ENCODE measurements around the gene RELN.

The RELN gene

DNA sequence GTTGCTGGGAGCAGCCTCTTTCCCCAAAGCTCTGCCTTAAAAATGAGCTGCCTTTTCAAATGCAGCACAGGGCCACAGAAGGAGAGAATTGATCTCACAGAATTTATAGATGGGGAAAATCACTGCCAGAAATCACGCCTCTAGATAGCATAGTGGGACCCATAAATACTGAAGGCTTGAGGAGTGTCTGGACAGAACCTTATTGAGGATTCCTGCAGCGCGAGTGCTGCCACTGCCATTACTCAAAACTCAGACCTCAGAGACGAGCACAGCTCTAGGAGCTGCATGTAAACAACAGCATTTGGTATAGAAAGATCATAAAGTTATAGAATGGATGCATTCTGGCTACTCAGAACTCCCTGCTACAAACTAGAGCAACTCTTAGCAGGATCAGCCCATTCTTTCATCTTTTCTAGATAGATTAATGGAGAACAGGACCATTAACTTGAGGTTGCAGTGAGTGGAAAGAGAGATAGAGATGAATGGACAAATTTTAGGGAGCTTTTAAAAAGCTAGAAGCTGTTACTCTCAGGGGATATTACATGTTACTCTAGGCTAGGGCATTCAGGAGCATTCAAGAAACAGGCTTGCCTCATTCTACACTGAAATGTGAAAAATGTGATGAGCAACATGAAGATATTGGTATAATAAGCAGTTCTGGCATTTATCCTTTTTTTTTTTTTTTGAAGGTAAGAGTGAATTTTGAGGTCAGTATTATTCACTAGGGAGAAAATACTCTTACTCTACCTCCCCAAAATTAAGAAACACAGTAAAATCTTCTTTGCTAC lies 276.3 kb downstream of the RELN start:
- ChIA-PET POLR2A (no interaction called here), CTCF (no interaction called here)
- TF ChIP-seq, protein P1, sequence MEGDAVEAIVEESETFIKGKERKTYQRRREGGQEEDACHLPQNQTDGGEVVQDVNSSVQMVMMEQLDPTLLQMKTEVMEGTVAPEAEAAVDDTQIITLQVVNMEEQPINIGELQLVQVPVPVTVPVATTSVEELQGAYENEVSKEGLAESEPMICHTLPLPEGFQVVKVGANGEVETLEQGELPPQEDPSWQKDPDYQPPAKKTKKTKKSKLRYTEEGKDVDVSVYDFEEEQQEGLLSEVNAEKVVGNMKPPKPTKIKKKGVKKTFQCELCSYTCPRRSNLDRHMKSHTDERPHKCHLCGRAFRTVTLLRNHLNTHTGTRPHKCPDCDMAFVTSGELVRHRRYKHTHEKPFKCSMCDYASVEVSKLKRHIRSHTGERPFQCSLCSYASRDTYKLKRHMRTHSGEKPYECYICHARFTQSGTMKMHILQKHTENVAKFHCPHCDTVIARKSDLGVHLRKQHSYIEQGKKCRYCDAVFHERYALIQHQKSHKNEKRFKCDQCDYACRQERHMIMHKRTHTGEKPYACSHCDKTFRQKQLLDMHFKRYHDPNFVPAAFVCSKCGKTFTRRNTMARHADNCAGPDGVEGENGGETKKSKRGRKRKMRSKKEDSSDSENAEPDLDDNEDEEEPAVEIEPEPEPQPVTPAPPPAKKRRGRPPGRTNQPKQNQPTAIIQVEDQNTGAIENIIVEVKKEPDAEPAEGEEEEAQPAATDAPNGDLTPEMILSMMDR (IDR thresholded peaks at IDR 0.05; ENCODE audit: control extremely low read depth, extremely low read depth, low read depth, missing control alignments), result no peak
- no peak for DNase-seq (ENCODE audit: extremely low spot score)

DNA sequence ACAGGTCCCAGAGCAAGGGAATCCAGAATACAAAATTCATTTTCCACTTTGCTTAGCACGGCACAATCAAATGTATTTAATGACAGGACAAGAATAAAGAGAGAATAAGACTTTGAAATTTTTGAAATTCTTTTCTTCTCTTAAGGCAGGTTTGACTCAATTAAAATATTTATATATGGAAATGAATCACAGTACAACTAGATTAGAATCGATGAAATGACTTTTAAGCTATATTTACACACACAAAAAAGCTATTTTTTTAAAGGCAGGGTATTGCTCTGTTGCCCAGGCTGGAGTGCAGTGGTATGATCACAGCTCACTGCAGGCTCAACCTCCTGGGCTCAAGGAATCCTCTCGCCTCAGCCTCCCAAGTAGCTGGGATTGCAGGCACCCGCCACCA lies 278.0 kb downstream of the RELN start:
- CTCF ChIA-PET, result no interaction called here
- POLR2A ChIA-PET, result no interaction called here
- no peak for DNase-seq (ENCODE audit: extremely low spot score)
- TF ChIP-seq, protein P1 (IDR thresholded peaks at IDR 0.05; ENCODE audit: control extremely low read depth, extremely low read depth, low read depth, missing control alignments), result no peak

DNA sequence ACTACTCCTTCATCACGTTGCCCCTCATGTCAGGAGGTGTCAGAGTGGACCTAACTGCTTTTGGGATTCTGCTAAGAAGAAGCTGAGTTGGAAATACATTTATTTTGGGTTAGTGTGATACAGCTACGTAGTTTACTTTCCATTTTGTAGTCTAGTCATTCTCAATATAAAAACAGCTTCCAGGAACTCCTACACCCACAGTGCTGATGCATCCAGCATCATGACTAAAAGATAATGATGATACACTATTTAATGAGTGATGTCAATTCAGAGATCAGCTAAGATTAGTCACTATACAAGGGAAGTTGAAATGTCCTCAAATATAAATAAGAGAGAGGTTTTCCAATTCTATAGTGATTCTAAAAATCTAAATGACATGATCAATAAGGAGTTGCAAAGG lies 279.2 kb downstream of the RELN start:
- CTCF ChIA-PET, result interaction anchor here (0.8 kb wide), 1 partner anchor 8 kb away, joined by 4 read pairs; no protein-coding TSS in a partner anchor
- POLR2A ChIA-PET, result no interaction called here
- TF ChIP-seq, protein P1 (IDR thresholded peaks at IDR 0.05; ENCODE audit: control extremely low read depth, extremely low read depth, low read depth, missing control alignments), result no peak
- no peak for DNase-seq (ENCODE audit: extremely low spot score)

DNA sequence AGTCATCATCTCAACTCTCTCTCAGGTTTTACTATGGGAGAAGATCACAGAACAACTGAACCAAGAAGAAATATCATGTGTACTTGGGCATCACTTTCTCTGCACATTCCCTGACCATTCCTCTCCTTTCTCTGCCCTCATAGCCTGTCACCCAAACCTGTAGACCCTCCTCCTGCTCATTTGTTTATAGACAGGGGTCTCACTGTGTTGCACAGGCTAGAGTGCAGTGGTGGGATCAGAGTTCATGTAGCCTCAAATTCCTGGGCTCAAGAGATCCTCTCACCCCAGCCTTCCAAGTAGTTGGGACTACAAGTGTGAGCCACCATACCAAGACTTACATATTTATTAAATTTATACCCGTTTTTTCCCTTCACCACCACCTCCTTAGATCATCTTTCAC lies 282.7 kb downstream of the RELN start:
- ChIA-PET CTCF (no interaction called here), POLR2A (no interaction called here)
- TF ChIP-seq, protein P1 (IDR thresholded peaks at IDR 0.05; ENCODE audit: control extremely low read depth, extremely low read depth, low read depth, missing control alignments), result no peak
- DNase-seq (ENCODE audit: extremely low spot score), result no peak

DNA sequence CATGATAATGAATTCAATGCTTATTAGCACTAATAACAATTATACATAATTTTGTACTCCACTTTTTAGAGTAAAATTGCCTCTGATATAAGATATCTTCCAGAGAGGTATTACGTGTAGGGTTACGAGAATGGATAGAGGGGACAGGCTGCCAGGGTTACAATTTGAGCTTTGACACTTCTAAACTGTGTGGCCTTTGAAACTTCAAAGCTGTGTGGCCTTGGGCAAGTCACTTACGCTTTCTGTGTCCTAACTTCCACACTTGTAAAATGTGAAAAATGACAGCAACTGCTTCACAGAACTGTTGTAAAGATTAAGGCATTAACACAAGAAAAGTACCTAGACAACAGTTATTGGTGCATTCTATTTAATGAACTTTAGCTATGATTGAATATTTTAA lies 283.9 kb downstream of the RELN start:
- CTCF ChIA-PET, result no interaction called here
- POLR2A ChIA-PET, result no interaction called here
- TF ChIP-seq, protein P1 (IDR thresholded peaks at IDR 0.05; ENCODE audit: control extremely low read depth, extremely low read depth, low read depth, missing control alignments), result no peak
- DNase-seq (ENCODE audit: extremely low spot score), result no peak

DNA sequence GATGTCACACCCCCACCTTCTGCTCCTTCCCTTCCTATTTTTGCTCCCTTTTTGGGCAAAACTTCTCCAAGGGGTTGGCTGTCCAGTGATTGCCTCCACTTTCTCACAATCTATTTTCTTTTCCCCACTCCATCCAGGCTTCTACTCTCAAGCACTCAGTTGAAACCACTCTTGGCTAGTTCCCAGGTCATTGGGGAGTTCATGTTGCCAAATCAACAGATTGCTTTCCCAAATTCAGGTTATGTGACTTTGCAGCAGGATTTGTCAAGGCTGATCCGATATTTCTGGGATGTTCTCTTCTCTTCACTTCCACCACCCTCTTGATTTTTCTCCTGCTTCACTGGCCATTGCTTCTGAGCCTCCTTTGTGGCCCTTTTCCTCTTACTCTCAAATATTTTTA lies 284.8 kb downstream of the RELN start:
- CTCF ChIA-PET, result no interaction called here
- POLR2A ChIA-PET, result no interaction called here
- DNase-seq (ENCODE audit: extremely low spot score), result no peak
- TF ChIP-seq, protein P1 (IDR thresholded peaks at IDR 0.05; ENCODE audit: control extremely low read depth, extremely low read depth, low read depth, missing control alignments), result no peak
